Measurements from ENCODE around the gene MYH6.
A peak's percentile ranks its signal among the peaks of the same experiment; 100 is the strongest.

MYH6 gene

DNA sequence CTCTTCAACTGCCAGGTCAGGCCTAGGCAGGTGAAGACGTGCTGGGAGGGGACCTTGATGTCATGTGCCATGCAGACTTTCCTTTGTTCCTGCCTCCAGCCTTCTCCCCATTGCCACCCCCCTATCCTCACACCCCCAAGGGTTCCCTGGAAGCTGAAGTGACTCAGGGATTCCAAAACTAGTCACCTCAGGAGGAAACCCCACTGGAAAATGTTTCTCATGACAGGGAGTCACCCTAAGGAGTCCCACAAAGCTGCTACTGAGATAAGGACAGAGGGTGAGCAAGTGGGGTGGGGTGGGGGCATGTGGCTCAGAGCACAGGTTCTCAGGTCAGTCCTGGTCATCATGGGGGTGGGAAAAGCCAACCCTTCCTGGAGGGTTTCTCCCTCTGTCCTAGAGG, 37.9 kb downstream of the MYH6 start:
- Mint-ChIP-seq H3K9me3 (ENCODE audit: low read depth) (no peaks in the 10 kb centered on the region), H3K27ac (no peak overlapping the region), H3K4me3 (no peak overlapping the region), H3K36me3 (no peaks in the 10 kb centered on the region), H3K27me3 (peaks cover 9% of the 10 kb centered on the region), H3K4me1 (ENCODE audit: low read depth) (no peaks in the 10 kb centered on the region)

DNA sequence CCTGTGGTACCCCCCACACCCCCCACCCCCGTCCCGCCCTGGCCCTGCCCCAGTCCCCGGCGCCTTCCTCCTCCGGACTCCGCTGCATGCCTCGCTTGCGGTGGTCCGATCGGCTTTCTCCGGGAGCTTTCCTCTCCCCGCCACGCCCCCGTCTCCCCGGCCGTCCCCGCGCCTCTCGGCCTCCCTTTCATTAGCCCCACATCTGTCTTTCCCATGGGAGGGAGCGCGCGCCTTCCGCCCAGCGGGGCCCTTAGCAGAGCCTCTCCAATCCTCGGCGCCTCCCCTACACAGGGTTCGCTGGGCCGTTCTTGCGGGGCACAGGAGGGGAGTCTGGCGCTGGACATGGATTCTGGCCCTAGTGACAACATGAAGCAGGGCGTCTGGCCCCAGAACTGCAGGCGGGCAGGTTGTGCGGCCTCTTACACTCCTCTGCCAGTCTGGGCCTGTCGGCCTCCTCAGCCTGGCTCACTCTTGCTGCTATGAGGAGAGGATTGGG, 41.6 kb downstream of the MYH6 start:
- Mint-ChIP-seq H3K4me3 (peak overlapping the region; percentile 20), H3K4me1 (ENCODE audit: low read depth) (peaks cover 5% of the 10 kb centered on the region), H3K36me3 (no peaks in the 10 kb centered on the region), H3K27ac (no peak overlapping the region), H3K27me3 (peaks cover 9% of the 10 kb centered on the region), H3K9me3 (ENCODE audit: low read depth) (no peaks in the 10 kb centered on the region)

- no peak overlapping the region for H3K27ac Mint-ChIP-seq
- peaks cover 9% of the 10 kb centered on the region for H3K27me3 Mint-ChIP-seq
- H3K36me3 Mint-ChIP-seq, result no peaks in the 10 kb centered on the region
- no peak overlapping the region for H3K4me3 Mint-ChIP-seq
- no peaks in the 10 kb centered on the region for H3K9me3 Mint-ChIP-seq (ENCODE audit: low read depth)
- peaks cover 5% of the 10 kb centered on the region for H3K4me1 Mint-ChIP-seq (ENCODE audit: low read depth)
Observed at GRCh38 chr14:23365732-23366425, 42.2 kb downstream of the MYH6 start.

DNA sequence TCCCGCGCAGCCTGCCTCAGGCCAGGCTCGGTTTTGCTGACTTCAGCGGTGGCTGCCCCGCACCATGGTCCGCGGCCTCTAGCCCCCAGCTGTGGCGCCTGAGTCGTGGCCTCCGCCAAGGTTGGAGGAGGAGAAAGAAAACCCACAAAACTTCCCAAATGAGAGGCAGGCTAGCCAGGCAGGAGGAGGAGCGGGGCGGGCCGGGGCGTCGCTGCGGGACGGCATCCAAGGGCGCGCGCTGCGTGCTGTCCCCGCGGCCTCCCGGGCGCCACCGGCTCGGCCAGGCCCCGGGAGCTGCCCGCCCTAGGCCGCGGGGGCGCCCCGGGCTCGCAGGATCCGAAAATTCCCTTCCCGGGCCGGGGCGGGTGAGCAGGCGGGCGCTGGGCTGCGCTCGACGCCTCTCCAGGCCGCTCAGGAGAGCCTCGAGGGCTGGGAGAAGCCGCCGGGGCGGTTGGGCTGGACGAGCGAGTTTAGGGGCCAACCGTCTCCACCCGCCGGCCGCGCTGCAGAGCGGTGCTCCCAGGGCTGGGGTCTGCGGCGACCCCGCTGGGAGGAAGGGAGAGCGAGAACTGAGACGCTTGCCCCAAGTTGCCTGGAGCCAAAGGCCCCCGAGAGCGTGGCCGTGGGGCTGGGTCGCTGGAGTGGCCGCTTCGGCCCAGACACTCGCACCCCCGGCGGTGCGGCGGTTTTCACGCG, 42.9 kb downstream of the MYH6 start, which contains the start of gene EFS:
Gene EFS (minus strand): TSS at position 137 of the 696 bp plus-strand sequence. CDS start 147 bp downstream, outside the sequence.
- H3K4me3 Mint-ChIP-seq, result peak within 1 kb of the TSS; percentile 23
- H3K36me3 Mint-ChIP-seq, result no peaks in the 10 kb centered on the region
- no peaks in the 10 kb centered on the region for H3K9me3 Mint-ChIP-seq (ENCODE audit: low read depth)
- H3K27me3 Mint-ChIP-seq, result peaks cover 9% of the 10 kb centered on the region
- H3K27ac Mint-ChIP-seq, result no peak within 1 kb of the TSS
- peaks cover 5% of the 10 kb centered on the region for H3K4me1 Mint-ChIP-seq (ENCODE audit: low read depth)

GRCh38 chr14:23364164-23365035, 43.7 kb downstream of the MYH6 start:
- Mint-ChIP-seq H3K4me3 (peak overlapping the region; percentile 23), H3K9me3 (ENCODE audit: low read depth) (no peaks in the 10 kb centered on the region), H3K36me3 (no peaks in the 10 kb centered on the region), H3K27me3 (peaks cover 9% of the 10 kb centered on the region), H3K27ac (no peak overlapping the region), H3K4me1 (ENCODE audit: low read depth) (peaks cover 5% of the 10 kb centered on the region)

DNA sequence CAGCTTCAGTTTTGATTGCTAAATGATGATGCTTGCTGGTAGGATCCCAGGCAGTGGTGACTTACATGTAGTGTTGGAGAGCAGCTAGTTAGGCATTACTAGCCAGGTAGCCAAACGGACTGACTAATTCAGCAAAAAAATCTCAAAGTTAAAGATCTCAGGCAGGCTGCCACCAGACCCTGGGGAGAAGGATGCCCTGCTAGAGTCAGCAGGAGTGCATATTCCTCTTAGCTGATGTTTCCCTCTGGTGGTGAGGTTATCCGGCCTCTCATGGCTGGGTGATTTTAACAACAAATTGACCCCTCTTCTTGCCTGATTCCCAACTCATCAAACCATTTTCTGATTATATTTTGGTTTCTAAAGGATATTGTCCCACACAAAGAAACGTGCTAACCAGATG, 45.9 kb downstream of the MYH6 start:
- no peaks in the 10 kb centered on the region for H3K36me3 Mint-ChIP-seq
- H3K27me3 Mint-ChIP-seq, result peaks cover 6% of the 10 kb centered on the region
- no peak overlapping the region for H3K27ac Mint-ChIP-seq
- H3K4me3 Mint-ChIP-seq, result no peak overlapping the region
- peaks cover 5% of the 10 kb centered on the region for H3K4me1 Mint-ChIP-seq (ENCODE audit: low read depth)
- no peaks in the 10 kb centered on the region for H3K9me3 Mint-ChIP-seq (ENCODE audit: low read depth)

DNA sequence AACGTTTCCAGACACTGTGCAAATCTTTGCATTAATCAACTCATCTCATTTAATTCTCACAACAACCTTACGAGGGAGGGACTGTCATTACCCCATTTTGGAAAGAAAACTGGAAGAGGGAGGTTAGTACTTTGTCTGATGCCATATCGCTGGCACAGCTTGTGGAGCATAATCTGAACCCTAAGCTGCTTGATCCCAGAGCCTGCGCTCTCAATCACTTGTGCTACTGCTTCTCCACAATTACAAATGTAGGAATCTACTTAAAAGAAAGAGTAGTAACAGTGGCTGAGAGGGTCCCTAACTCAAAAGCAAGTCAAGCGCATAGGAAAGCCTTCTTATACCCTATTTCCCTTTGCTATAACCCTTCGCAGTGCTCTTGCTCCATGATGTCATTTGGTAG, 46.3 kb downstream of the MYH6 start:
- Mint-ChIP-seq H3K36me3 (no peaks in the 10 kb centered on the region), H3K27ac (no peak overlapping the region), H3K4me1 (ENCODE audit: low read depth) (peaks cover 5% of the 10 kb centered on the region), H3K9me3 (ENCODE audit: low read depth) (no peaks in the 10 kb centered on the region), H3K27me3 (peaks cover 2% of the 10 kb centered on the region), H3K4me3 (no peak overlapping the region)

DNA sequence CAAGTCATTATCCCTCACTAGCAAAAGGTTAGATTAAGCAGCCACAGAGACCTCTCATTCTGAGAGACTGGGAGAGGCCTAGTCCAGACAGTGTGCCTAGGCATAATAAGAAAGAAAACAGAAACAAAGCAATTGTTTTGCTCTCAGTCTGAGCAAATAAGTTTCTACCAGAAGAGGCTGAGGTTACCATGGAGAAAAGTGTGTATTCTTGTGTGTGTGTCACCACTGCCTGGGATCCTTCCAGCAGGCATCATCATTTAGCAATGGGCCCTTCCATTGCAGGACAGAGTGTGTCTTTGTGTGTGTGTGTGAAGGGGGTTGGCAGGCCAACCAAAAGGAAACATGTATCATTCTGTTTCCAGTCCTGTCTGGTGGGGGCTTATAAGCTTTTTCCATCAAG, 46.8 kb downstream of the MYH6 start:
- peaks cover 5% of the 10 kb centered on the region for H3K4me1 Mint-ChIP-seq (ENCODE audit: low read depth)
- H3K27ac Mint-ChIP-seq, result no peak overlapping the region
- H3K4me3 Mint-ChIP-seq, result no peak overlapping the region
- H3K36me3 Mint-ChIP-seq, result no peaks in the 10 kb centered on the region
- H3K9me3 Mint-ChIP-seq (ENCODE audit: low read depth), result no peaks in the 10 kb centered on the region
- H3K27me3 Mint-ChIP-seq, result no peaks in the 10 kb centered on the region

GRCh38 chr14:23360496-23360895, 47.6 kb downstream of the MYH6 start:
- H3K27me3 Mint-ChIP-seq, result no peaks in the 10 kb centered on the region
- H3K36me3 Mint-ChIP-seq, result no peaks in the 10 kb centered on the region
- no peak overlapping the region for H3K4me3 Mint-ChIP-seq
- H3K27ac Mint-ChIP-seq, result no peak overlapping the region
- H3K4me1 Mint-ChIP-seq (ENCODE audit: low read depth), result peaks cover 5% of the 10 kb centered on the region
- H3K9me3 Mint-ChIP-seq (ENCODE audit: low read depth), result no peaks in the 10 kb centered on the region

DNA sequence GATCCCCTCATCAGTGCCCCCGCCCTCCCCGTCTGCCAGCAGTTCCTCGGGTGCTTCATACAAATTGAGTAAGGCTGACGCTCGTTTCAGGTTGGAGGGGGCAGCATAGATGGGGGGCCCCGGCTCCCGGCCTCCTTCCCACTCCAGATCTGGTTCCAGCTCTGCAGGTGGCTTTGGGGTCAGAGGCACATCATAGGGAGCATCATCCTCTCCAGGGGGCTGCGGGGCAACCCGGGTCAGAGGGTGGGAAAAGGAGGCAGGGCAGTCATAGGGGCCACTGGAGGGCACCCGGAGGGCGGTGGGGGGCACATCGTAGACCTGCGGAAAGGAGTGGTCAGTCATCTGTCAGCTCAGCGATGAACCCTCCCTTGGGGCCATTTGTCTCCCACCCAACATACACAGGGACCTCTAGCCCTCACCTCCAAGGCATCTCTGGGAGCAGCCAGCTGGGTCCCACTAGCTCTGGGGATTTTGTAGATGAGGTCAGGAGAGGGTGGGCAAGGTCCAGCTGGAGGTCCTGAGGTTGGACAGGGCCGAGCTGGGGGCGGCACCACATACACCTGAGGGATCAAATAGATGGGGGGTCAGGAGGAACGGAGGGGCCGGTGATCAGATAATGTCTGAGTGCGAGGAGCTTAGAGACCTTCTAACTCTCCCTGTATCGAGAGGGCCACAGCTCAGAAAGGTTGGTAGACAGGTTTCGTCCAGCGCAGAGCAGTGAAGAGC, 48.2 kb downstream of the MYH6 start:
- no peak overlapping the region for H3K4me3 Mint-ChIP-seq
- no peaks in the 10 kb centered on the region for H3K9me3 Mint-ChIP-seq (ENCODE audit: low read depth)
- H3K27me3 Mint-ChIP-seq, result no peaks in the 10 kb centered on the region
- H3K27ac Mint-ChIP-seq, result no peak overlapping the region
- H3K36me3 Mint-ChIP-seq, result no peaks in the 10 kb centered on the region
- peaks cover 4% of the 10 kb centered on the region for H3K4me1 Mint-ChIP-seq (ENCODE audit: low read depth)

DNA sequence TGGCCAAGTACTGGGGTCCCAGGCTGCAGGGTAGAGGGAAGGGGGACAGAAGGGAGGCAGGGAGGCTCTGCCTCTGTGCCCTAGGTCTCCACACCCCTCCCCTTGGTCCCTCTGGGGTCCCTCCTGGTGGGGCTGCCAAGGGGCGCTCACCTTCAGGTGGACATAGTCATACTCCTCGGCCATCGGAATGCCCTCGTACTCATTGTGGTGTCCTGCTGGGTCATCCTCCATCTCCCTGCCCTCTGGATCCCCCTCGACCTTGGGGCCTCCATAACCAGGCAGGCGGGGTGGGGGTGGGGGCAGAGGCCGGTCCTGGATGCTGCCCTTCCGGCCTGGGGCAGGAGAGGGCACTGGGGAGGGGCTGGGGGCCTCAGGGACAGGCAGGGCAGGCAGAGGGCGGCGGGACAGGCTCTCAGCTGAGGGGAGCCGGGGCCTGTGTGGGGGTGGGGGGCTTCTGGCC, 48.9 kb downstream of the MYH6 start:
- H3K27me3 Mint-ChIP-seq, result no peaks in the 10 kb centered on the region

DNA sequence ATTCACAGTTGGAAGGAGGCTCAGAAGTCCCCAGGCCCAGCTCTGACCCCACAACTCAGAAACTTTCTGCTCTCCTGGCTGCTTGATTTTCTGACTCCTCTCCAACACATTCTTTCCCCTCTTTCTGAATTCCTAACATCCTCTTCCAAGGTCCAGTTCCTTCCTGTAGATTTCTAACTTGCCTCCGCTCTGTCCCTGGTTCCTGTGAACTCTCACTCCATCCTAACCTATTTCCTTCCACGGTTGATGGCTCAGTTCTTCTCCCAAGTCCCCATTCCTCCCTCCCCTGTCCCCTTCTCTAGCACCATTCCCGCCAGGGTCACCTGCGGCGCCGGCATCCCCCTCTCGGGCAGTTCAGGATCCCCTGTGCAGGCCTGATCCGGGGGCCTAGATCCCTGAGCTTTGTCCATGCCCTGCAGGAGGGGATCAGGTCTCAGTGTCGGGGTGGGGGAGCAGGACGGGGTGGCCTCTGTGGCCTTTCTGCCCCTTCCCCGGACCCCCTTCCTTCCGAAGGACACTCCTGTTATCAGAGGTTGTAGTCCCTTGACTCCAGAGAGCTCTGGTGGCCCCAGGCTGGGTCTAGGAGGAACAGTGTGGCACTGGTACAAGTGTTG, 49.4 kb downstream of the MYH6 start:
- Mint-ChIP-seq H3K9me3 (ENCODE audit: low read depth) (no peaks in the 10 kb centered on the region), H3K36me3 (no peaks in the 10 kb centered on the region), H3K4me1 (ENCODE audit: low read depth) (no peaks in the 10 kb centered on the region), H3K4me3 (no peak overlapping the region), H3K27me3 (no peaks in the 10 kb centered on the region), H3K27ac (no peak overlapping the region)

More for the DNA sequence above, 48.9 kb downstream of the MYH6 start:
- Mint-ChIP-seq H3K4me3 (no peak overlapping the region), H3K27ac (no peak overlapping the region), H3K36me3 (no peaks in the 10 kb centered on the region), H3K4me1 (ENCODE audit: low read depth) (no peaks in the 10 kb centered on the region), H3K9me3 (ENCODE audit: low read depth) (no peaks in the 10 kb centered on the region)

- H3K36me3 Mint-ChIP-seq, result no peaks in the 10 kb centered on the region
- H3K4me3 Mint-ChIP-seq, result no peak overlapping the region
- peaks cover 4% of the 10 kb centered on the region for H3K4me1 Mint-ChIP-seq (ENCODE audit: low read depth)
- no peak overlapping the region for H3K27ac Mint-ChIP-seq
- H3K27me3 Mint-ChIP-seq, result peaks cover 2% of the 10 kb centered on the region
- H3K9me3 Mint-ChIP-seq (ENCODE audit: low read depth), result no peaks in the 10 kb centered on the region
Observed at GRCh38 chr14:23358042-23358441, 50.0 kb downstream of the MYH6 start.

- H3K27ac Mint-ChIP-seq, result no peak overlapping the region
- no peak overlapping the region for H3K4me3 Mint-ChIP-seq
- no peaks in the 10 kb centered on the region for H3K36me3 Mint-ChIP-seq
- peaks cover 2% of the 10 kb centered on the region for H3K27me3 Mint-ChIP-seq
- H3K4me1 Mint-ChIP-seq (ENCODE audit: low read depth), result peaks cover 6% of the 10 kb centered on the region
- H3K9me3 Mint-ChIP-seq (ENCODE audit: low read depth), result no peaks in the 10 kb centered on the region
Observed at GRCh38 chr14:23357261-23357660, 50.8 kb downstream of the MYH6 start.
